NCI-H1694 treated with DMSO at 0.1 percent for 48 hours (cell line): ENCODE data around the gene CAPRIN2.

Source experiments
- DNase-seq: peaks from one replicate; lab custom pipeline; 2025; lab: John Stamatoyannopoulos, UW

The CAPRIN2 gene

DNA sequence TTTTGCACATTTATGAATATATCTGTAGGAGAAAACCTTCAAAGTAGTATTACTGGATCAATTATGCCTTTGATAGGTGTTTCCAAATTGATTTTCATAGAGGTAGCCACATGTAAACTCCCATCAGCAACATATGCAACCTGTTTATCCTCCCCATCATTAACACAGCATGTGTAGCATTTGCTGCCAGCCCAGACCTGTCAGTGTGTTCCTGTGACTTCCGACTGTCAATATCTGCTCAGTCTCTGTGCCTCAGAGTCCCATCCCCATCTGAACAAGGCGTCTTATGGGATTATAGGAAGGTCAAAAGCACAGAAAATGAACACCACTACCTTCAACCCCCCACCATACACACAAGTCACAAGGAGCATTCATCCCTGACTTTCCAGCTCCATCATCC lies 9.5 kb upstream of the CAPRIN2 start:
- DNase-seq, result peak; percentile 93

DNA sequence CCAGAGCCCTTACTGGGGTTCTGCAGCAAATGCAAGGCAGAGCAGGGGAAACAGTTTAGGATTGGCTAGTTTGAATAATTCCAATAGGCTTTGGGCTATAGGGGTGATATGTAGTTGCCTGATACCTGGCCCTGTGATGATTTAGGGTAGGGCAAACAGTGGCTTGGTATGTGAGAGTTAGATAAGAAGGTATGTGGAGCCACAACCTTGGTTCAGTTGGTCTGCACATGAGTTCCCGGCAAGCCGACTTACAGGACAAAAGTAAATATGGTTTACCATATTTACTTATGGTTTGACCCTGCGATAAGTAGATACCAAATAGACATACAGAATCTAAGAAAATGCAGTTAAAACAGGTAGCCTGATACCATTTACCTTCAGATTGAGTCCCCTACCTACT lies 8.3 kb upstream of the CAPRIN2 start:
- no peak for DNase-seq

DNA sequence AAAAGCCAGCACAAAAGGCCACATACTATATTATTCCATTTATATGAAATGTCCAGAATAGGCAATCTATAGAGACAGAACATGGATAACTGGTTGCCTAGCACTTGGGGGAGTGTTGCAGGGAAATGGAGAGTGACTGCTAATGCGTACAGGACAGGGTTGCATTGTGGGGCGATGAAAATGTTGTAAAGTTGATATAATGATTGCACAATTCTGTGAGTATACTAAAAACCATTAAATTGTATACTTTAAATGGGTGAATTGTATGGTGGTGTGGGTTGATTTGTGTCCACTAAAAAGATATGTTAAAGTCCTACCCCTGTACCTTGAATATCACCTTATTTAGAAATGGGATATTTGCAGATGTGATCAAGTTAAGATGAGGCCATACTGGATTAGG lies 7.0 kb upstream of the CAPRIN2 start:
- DNase-seq, result no peak

DNA sequence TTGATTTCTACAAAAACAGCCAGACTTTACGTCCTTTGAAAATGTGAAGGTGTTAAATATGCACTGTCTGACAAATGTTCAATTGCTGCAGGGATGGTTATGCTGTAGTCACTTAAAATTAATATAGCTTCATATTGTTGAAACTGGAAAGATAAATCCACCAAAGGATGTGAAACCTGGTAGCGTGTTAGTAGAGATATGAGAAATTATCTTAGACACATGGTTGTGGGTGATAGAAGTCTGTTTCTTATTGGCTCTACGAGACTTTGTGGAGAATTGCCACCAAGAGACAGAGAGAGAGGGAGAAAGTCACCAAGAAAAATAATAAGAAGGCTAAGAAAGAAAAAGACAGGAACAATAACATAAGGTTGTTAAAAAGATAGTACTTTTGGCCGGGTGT lies 2.6 kb upstream of the CAPRIN2 start:
- DNase-seq, result no peak

DNA sequence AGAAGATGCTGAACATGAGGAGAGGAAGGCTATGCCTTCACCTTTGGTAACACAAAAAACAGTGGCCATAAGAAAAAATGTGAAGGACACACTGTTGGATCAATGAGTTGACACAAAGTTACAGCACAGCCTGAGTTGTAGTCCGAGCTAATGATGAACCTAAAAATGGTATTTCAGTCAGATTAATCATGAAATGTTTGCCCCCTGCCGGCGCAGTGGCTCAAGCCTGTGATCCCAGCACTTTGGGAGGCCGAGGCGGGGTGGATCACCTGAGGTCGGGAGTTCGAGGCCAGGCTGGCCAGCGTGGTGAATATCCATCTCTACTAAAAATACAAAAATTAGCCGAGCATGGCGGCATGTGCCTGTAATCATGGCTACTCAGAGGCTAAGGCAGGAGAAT lies 1.3 kb upstream of the CAPRIN2 start:
- DNase-seq, result no peak

DNA sequence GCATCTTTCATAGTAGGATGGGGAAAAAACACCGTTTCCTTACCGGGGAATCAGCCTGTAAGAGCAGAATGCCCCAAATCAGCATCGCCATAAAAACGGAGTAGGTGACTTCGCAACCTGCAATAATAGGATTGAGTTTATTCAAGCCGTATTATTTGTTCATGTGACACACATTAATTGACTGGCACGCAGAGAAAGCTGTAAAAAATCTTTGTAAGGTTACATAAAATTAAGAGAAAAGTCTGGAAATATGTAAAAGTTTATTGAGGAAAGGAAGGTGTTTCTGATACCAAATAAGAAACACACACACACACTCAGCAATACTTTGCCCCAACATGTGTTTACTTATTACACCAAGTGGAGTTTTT lies 628 bp upstream of the CAPRIN2 start:
- DNase-seq, result no peak

DNA sequence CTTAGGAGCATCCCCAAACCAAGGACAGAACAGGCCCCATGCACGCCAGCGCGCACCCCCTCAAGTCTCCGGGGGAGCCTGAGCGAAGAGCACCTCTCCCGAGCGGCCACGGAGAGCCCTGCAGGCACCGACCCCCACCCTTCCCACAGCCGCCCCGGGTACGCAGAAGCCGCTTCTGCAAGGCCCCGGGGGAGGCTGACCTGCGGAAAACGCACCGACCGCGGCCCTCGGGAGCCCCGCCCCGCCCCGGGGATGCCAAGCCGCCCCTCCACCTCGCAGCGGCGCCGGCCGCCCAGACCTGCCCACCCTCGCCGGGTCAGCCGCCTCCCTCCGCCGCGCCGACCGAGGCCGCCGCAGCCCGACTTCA lies 385 bp downstream of the CAPRIN2 start:
- DNase-seq, result no peak

DNA sequence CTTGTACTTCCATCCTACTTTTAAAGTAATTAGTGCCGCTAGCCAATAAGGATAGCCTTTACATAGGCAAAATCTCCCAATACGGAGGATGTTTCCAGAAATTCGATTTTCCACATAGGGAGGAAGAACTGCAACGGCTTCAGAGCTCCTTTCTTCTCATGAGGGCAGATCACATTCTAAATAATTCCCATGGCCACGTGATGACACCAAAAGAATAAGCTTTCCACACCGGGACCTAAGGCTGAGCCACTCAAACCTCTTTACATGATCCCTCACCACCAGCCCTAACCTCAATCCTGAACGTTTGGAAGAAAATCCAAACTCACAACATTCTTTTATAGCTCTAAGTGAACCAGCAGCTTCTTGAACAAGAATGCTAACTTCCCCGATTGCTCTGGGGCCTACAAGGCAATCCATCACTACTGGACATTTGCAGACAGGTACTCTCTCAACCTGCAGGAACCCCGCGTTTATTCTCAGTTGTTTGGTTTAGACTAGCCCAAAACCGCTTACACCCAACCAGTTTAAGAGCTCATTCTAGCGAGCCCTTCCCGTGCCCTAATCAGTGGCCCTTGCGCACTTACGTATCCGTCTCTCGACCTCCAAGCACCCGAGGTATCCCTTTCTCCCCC lies 884 bp downstream of the CAPRIN2 start:
- DNase-seq, result peak; percentile 54

DNA sequence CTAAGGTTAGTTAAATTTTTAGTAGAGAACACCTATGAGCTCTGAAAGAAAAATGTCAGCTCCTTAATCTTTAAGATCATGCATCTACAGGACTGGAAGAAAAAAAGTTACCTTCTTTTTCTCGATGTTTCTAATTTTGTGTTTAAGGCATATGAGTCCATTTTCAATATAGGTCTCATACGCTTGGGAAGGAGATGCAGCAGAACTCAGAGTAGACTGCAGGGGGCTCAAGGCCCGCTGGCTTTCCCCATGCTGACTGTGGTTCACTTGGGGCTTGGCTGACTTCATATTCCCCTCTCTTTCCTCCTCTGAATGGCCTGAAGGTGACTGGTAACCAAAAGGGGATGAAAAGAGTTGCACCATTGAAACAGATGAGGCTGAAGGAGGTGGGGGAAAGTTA lies 1.5 kb downstream of the CAPRIN2 start:
- peak; percentile 67 for DNase-seq

DNA sequence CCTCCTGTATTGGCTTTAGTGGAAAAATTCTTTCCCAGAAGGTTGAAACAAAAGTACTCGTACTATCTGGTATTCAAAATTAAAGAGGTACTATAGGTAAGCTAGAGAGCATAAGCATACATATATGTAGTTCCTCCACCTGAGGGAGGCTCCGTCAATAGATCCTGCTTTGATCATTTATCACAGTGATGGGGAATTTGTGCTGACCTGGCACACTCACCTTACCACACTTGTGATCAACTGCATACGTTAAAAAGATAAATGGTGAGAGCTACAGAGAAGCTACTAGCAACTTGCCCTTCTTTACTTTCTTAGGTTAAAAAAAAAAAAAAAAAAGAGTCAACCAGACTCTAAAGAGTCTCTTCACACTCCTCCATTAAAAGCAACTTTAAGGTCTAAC lies 2.5 kb downstream of the CAPRIN2 start:
- DNase-seq, result no peak

DNA sequence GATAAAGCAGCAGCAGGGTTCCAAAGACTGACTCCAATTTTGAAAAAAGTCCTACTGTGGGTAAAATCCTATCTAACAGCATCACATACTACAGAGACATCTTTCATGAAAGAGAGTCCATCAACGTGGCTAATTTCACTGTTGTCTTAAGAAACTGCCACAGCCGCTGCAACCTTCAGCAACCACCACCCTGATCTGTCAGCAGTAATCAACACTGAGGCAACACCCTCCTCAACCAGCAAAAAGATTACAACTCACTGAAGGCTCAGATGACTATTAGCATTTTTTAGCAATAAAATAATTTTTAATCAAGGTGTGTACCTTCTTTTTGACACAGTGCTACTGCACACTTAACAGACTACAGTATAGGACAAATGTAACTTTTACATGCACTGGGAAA lies 6.6 kb downstream of the CAPRIN2 start:
- DNase-seq, result no peak

DNA sequence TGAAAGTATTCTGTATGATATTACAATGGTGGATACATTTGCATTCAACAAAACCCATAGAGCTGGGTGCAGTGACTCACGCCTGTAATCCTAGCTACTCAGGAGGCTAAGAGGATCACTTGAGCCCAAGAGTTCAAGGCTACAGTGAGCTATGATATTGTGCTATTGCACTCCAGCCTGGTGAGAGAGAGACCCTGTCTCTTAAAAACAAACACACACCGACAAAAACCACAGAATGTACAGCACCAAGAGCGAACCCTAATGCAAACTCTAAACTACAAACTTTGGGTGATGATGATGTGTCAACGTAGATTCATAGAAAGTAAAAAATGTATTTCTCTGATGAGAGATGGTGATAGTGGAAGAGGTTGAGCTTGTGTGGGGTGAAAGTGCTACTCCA lies 8.6 kb downstream of the CAPRIN2 start:
- DNase-seq, result no peak

DNA sequence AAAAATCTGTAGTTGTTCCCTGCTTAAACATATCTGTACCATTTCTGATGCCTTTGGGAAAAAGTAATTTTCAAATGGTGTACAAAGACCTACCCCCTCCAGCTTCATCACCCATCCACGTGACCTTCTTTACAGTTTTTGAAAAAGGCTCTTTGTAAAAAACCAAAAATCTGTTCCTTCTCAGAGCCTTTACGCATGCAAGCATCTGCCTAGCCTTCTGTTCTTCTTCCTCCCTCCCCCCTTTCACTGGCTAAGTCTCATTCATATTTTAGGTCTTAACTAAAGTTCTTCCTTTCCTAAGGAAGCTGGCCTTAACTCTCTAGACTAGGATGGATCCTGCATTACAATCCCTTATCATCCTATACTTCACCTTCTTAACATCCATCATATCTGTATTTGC lies 10.4 kb downstream of the CAPRIN2 start:
- no peak for DNase-seq

DNA sequence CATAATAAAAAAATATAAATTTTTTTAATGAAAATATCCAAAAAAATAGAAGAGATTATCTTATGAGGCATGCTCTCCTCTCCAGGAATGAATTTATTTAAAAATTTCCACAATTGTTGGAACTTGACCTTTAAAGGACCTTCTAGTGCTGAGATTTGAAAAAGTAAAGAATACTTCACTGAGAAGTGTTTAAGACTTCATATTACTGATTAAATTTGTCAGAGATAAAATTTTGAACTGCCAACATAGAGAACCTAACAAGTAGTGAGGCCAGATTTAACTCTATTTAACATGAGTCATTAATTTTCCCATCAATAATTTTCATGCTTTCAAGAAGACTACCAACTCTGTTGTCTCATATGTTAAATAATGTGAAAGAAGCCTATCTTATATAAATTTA lies 14.5 kb downstream of the CAPRIN2 start:
- DNase-seq, result no peak

DNA sequence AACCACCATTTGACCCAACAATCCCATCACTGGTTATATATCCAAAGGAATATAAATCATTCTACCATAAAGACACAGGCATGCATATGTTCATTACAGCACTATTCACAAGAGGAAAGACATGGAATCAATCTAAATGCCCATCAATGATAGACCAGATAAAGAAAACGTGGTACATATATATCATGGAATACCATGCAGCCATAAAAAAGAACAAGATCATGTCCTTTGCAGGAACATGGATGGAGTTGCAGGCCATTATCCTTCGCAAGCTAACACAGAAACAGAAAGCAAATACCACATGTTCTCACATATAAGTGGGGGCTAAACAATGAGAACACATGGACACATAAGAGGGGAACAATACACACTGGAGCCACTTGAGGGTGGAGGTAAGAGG lies 15.7 kb downstream of the CAPRIN2 start:
- no peak for DNase-seq

DNA sequence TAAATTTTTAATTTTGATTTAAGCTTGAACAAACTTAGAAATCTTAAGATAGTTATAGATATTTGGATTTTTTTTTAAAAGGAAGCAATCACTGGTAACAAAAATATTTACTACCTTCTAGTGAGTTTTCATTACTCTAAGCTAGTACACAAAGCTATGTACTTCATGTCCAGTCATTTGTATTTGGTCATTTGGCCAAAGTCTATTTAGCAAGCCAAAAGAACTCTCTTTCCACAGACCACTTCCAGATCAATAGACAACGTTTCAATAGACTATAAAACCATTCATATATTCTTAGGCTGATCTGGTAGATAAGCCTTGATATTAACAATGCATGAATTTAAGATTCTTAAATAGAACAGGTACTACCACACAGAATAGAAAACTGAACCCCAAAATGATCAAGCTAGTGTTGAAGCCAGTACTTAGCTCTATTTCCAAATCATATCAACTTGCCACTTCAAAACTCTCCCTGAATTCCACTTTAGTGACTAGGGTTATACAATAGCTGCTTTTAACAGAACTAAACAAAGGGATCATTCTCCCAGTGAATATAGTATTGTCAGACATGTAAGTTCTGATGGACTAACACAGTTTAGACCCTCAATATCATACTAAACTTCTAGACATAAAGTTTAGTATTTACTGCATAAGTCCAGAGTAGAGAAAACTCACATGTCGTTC lies 21.7 kb downstream of the CAPRIN2 start:
- DNase-seq, result no peak

DNA sequence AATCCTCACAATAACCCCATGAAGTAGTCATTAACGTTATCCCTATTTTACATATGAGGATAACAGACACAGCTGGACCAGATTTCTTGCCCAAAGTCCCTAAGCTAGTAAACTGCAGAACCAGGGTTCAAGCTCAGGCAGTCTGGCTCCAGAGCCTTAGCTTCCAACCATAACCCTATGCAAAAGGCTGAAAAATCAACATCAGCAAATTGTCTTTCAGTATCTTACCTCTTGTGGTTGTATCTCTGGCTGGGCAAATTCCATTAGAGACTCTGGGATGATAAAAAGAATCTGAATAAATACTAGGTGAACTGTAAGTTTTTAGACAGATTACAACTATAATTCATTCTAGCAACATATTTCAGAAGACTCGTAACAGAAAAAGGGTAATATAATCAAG lies 24.7 kb downstream of the CAPRIN2 start:
- no peak for DNase-seq

DNA sequence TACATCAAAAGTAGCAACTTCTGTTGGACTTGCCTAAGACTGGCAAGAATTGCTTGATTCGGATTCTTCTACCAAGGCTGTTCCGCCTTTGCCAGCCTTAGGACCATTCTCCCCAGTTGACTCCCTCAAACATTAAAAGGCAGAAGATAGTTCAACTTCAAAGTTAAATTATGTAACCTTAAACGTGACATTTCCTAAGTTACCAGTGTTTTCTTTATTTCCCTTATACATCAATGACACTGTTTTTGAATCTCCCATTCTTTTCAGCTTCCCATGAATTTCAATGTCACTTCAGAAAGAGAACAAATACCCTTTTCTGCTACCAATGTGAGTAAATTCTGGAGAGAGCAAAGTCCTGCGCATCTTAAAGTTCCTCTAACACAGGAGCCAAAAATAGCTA lies 25.2 kb downstream of the CAPRIN2 start:
- no peak for DNase-seq

DNA sequence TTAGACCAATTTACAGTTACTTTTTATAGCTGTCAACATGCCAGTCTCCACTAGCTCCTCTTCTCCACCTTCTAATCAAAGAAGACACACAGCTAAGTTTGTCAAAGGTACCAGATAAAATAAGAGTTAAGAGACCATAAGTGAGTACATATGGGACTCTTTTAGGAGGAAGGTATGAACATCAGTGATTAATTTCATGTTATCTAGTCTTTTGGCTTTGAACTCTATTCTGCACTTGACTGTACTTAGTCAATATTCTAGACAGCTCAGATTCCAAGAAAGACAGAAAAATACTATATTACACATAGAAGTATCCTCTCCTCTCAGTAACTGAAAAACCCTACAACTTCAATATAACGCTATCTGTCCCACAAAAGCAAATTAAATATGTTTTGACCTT lies 28.1 kb downstream of the CAPRIN2 start:
- no peak for DNase-seq

DNA sequence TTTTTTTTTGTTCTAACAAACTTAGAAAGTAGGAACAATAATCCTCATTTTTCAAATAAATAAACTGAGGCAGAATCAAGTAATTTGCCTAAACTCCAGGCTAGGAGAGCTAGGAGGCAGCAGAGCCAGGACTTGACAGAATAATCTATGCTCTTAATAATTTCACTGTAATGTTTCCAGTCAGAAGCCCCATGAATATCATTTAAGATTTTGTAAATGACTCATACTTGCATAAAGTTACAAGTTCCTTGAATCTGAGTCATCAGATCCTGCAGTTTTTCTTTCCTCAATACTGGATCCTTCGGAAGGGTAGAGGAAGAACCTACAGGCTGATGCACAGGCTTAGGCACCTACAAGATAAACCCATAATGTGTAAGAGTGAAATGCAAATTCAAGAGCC lies 29.0 kb downstream of the CAPRIN2 start:
- DNase-seq, result no peak

DNA sequence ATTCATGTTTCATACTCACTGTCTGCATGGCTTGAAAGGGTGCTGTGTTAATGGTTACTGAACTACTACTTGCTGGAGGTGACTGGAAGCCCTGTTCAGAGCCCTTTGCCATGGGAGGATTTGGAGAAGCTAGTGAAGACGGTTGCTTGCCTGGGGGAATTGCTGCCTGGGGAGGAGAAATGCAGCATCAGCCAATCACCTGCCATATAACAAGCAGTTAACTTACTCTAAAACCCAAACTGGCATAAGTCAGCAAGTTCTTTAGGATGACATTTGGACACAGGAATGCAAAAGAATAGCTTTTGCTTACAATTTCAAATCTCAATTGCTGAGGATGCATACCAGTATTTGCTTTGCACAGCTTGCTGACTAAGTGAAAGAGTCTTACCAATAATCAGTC lies 35.7 kb downstream of the CAPRIN2 start:
- DNase-seq, result no peak

DNA sequence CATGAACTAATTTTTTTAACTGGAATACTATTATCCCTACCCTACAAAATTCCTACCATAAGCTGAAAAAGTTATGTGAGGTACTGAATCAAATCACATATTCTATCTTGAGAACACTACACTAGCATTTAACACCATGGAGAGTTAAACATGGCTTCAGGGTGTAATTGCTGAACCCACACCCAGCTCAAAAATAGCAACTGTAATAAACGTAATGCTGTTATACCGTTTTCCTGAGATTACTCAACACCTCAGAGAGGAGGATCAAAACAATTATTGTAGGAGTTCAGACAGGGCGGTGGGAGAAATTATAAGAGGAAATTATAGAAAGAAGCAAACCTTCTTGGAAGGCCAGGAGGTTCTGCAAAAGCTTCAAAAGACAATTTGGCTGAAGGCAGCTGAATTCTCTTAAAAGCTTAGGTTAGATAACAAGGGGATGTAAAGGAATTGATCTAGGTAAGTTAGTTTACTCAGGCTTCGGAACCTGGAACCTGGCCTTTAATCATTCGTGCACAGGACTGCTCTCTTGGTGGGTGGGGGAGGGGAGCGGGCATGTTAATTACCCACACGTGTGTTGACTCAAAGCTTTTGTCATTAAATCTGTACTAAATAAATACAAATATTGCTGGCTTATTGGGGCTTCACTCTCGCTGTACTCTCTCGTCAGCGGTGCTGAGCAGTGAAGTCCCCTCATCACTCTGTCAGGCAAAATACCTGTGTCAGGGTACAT lies 47.0 kb downstream of the CAPRIN2 start:
- DNase-seq, result no peak

DNA sequence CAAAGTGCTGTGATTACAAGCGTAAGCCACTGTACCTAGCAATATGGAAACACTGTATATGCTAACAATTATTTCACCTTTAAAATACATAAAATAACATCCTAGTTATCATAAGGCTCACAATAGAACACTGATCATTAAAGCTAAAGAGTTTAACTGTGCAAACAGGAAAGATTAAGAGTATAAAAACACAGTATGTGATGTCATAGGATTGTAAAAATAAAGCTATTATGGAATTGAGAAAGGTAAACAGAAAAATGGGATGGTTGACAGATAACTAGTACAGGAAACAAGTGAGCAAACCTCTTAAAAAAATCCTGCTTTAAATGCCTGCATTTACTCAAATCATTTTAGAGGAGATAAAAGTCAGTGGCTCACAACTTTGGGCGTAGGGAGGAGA lies 48.3 kb downstream of the CAPRIN2 start:
- DNase-seq, result no peak

DNA sequence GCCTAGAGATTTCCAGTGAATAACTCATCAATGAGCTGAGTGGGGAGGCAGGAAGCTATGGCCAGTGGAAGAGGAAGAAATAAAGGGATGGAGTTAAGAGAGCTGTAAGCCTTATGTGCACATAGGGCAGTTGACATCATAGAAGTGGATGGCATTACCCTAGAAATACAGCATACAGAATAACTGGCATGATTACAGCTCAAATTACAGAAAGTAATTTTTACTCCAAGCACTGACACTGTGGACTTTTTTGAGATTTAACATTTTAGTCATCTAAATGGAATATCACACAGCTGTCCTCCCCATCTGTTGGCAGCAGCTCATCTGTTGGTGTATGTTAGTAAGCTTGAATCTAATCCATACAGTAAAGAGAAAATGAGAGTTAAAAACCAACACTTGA lies 53.7 kb downstream of the CAPRIN2 start:
- DNase-seq, result peak; percentile 86
